GM21619 (cell line): ENCODE data around the gene DRC3.
"Not testable (repeated sequence)": the region's sequence is repeated elsewhere in the genome, so short reads cannot be mapped to it uniquely, and the experiment has no call there.

Source experiments
- ATAC-seq: cut with Tn5 transposase; IDR thresholded peaks from one replicate; pipeline ENCODE4 v1.9.1; 2021; ENCODE audit not compliant: unreplicated experiment

DRC3 gene

DNA sequence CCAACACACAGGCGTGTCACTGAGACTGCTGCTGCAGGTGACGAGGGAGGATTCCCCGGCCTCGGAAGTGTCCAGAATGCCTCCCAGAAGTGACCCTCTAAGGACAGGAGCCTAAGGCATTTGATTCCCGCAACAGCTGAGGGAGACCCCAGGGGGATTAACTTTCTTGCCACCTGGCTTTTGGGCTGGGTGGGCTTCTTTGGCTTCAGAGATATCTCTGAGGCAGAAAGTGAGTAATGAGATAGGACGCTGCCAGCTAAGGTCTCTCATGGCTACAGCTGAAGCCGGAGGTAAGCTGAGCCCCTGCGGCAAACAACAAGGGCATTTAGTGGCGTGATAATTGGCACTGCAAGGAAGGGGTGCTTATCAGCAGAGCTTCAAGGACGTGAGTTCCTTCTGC lies 17.0 kb downstream of the DRC3 start:
- ATAC-seq: no peak

DNA sequence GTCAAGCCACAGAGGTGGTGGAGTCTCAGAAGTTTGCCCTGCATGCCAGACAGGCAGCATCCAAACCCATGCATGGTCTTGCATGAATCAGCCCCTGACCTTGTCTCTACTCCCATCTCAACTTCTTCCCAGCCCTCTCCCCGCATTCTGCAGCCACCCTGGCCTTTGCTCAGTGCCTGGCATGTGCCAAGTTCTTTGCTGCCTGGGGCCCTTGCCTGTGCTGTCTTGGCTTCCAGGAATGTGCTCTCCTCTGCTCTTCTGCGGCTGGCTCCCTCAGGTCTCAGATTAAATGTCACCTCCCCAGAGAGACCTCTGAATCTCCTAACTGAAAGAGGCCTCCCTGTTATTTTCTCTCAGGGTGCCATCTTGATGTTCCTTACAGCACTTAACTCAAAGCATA lies 17.6 kb downstream of the DRC3 start:
- no peak for ATAC-seq

DNA sequence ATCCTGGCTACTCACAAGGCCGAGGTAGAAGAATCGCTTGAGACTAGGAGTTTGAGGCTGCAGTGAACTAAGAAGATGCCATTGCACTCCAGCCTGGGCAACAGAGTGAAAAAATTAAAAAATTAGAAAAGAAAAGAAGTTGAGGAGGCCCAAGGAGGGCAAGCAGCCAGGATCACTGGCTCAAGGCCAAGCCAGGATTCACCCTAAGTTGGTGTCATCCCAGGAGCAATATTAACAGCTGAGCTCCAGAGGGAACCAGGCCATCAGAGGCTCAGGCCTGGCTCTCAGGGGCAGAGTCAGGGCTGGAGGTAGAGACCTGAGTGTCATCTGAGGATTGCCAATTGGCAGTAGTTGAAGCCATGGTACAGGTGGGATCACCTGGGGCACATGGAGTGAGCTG lies 20.7 kb downstream of the DRC3 start:
- ATAC-seq: no peak

DNA sequence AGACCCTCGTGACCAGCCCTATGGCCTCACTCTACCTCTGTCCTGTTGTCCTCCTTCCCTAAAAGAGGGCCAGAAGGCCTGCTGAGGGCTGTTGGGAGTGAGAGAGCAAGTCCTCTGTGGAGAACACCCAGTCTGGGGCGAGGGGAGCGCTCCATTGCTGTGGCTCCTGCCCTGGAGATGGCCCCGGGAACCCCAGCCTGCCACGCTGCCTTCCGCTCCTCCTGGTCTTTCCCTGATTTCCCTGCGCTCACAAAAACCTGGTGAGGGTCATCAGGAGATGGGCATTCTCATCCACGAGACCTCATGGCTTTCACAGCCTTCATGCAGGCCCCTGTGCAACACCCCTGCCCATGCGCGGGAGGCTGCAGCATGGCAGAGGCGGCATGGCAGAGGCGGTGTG lies 21.2 kb downstream of the DRC3 start:
- no peak for ATAC-seq

DNA sequence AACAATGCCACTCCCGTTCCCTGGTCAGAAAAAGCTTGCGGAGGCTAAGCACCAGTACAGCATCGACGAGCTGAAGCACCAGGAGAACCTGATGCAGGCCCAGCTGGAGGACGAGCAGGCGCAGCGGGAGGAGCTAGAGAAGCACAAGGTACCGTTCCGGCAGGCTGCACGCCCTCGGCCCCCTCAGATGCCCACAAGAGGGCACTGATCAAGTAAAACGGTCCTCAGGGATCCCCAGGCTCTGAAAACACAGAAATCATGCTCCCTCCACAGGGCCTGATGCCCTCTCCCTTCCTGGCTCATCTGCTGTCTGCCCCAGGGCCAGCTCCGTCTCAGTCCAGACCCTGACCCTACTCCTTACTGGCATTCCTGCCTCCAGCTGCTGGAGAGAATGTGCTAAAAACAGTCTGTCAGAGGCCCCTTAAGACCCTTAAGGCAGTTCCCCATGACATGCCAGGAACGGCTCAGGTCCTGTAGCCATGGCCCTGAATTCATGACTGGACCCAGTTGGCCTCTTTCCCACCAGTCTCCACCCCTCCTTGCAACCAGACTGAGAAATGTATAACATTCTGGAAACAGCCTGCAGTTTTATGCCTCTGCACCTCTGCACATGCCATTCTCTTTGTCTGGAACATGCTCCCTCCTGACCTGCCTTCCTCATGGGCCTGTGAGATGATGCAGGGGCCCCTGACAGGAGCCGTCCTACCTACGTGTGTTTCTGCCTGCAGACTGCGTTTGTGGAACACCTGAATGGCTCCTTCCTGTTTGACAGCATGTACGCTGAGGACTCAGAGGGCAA lies 21.8 kb downstream of the DRC3 start:
- ATAC-seq: no peak

DNA sequence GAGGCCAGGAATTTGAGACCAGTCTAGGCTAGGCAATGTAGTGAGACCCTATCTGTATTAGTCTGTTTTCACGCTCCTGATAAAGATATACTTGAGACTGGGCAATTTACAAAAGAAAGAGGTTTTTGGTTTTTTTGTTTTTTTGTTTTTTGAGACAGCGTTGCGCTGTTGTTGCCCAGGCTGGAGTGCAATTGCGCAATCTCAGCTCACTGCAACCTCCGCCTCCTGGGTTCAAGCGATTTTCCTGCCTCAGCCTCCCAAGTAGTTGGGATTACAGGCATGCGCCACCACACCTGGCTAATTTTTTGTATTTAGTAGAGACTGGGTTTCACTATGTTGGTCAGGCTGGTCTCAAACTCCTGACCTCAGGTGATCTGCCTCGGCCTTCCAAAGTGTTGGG lies 23.2 kb downstream of the DRC3 start:
- not testable (repeated sequence) for ATAC-seq

DNA sequence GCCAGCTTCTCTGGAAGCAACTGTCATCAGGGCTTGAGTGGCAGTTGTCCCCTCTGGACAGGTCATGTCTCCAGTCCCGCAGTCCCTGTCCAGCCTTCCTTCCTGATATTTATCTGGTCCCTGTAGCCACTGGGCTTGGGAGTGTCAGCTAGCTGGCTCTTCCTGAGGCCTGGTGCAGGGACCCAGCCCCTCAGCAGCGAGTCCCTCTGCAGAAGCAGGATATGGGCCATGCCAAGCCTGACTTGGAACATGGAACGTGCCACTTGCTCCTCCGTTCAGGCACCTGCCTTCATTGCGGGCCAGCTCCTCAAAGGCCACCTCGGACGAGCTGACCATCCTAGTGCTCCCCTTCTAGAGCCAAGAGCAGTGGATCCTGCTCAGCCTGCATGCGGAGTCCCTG lies 26.3 kb downstream of the DRC3 start:
- no peak for ATAC-seq

DNA sequence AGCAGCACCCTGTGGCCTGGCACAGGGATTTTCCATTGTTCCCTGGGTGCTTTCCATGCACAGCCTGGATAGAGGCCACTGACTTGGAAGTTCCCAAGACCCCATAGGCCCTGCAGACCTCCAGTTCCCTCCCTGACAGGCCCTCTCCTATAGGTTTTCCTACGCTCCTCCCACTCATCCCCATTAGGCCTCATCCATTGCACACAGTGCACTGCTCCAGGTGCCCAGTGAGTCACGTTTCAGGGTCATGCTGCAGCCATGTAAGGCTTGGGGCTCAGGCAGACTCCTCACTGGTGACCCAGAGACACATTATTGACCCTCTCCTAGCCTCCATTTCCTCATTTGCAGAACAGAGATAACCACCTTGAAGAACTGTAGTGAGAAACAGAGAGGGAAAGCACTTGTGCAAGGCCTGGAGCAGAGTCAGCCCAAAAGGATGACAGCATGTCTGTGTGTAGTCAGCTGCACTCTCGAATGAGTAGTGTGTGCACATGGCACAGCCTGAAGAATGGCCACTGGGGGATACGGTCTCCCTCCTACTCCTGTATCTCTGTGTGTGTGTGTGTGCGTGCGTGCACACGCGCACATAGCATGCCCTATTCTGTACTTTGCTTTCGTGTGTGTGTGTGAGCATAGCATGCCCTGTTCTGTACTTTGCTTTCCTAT lies 26.8 kb downstream of the DRC3 start:
- no peak for ATAC-seq

DNA sequence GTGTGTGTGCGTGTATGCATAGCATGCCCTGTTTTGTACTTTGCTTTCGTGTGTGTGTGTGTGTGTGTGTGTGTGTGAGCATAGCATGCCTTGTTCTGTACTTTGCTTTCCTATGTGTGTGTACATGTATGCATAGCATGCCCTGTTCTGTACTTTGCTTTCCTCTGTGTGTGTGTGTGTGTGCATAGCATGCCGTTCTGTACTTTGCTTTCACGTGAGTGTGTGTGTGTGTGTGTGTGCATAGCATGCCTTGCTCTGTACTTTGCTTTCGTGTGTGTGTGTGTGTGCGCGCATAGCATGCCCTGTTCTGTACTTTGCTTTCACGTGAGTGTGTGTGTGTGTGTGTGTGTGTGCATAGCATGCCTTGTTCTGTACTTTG lies 27.4 kb downstream of the DRC3 start:
- no peak for ATAC-seq

DNA sequence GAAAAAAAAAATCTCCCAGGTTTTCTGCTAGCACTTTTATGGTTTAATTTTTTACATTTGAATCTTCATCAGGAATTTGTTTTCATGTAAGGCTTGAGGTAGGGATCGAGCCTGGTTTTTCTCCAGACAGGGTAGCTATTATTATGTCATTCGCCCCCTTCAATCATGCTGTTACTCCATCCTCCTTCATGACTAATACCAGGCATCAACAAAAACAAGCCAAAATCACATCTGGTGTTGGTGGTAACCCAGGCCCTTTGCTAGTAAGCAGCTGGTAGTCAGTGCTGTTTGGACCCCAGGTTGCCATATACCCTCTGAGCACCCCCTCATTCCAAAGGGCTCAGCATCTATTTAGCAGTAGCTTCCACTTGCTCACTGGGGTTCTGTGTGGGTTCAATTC lies 29.5 kb downstream of the DRC3 start:
- no peak for ATAC-seq

DNA sequence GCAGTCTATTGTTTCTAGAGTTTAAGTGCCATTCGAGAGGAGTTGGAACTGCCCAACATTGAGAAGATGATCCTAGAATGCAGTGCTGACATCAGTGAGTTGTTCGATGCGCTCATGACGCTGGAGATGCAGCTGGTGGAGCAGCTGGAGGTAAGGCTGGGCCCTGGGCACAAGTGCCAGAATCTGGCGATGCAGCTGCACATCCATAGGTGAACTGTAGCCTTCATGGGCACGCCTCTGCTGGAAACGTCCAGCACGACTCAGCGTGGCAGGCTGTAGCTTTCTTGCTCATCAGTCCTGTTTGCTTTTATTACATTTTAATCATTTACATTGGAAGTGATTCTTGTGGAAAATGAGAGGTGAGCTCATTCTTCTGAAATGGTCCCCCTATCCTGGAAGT lies 31.7 kb downstream of the DRC3 start:
- no peak for ATAC-seq

DNA sequence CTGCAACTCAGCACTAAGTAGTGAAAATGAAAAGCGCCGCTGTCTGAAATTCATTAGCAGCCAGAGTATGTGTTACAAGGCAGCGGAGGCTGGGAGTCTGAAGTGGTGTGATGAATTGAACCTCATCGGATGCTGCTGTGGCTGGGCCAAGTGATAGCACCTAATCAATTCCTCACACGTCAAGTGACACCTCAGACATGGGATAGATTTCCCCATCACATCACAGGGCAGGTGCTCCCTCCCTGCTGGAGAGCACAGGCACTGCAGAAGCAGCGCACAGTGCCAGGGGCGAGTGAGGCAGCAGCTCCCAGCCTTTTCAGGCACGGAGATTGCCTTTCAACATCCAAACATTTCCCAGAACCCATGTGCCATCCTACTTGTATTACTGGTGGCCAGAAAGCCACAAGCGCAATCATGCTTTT lies 32.2 kb downstream of the DRC3 start:
- no peak for ATAC-seq

DNA sequence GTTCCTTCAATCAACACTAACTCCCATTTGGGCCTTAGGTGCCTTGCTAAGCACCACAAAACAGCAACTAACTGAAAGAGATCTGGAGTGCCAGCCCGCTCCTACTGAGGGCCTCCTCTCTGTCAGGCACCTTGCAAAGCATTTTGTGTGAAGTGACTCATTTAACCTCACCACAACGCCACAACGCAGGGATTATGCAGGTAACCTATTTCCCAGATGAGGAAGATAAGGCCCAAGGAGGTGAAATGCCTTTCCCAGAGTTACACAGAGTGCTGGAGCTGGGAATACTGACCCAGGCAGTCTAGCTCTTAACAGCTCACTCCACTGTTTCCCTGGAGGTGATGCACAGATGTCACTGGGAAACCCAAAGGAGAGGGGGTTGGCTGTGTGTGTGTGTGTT lies 32.8 kb downstream of the DRC3 start:
- ATAC-seq: no peak

DNA sequence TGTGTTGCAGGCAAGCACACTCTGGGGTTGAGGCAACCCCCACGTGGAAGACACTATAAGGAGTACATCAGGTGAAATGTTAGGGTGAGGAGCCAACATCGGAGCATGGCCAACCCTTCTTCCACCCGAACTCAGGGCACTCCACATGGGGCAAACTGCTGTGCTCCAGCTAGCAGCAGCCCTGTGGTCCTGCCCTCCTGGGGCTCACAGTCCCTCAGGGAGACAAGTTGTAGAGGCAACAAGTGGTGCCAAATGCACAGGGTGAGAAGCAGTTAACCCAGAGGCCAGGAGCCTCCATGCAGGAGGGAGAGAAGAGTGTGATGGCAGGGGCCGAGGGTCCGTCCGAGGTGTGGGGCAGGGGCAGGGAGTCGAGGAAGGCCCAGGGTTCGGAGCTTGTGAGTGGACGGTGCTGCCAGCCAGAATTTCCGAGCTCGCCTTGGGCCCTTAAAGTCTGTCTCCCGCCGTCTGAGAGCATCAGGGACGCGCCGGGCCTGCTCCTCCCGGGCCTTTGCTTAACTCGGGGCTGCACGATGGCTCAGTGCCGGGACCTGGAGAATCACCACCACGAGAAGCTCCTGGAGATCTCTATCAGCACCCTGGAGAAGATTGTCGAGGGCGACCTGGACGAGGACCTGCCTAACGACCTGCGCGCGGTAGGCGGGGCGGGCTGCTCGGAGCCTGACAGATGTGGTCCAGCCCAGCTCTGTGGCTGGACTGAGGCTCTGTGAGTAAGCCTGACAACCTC lies 34.0 kb downstream of the DRC3 start:
- ATAC-seq: no peak

DNA sequence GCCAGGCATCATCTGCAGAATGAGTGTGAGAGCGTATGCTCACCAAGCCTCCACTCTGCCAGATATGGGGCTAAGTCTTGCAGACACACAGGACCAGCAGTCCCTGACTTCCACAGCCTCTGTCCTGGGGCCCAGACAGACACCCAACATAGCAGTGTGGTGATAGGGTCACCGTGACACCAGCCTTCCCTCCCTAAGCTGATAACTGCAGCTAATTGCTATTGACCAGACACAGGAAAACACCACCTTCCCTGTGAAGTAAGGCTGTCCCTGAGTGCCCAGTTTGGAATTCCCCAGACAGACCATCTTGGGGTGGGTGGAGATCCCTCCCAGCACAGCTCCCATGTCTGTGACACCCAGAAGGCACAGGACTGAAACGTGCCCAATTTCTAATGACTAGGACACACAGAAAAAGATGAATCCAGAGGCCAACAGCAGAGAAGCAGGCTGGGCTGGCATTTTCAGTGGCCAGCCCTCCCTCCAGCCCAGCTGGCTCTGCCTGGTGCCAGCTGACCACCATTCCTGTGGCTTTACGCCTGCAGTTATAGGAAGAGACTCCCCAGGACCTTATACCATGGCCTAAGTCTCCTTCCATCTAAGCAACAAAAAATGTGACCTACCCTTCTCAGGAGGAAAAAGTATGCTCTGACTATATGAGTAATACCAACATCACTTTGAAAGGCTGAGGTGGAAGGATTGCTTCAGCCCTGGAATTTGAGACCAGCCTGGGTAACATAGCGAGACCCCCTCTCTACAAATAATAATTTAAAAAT lies 36.0 kb downstream of the DRC3 start:
- ATAC-seq: no peak

DNA sequence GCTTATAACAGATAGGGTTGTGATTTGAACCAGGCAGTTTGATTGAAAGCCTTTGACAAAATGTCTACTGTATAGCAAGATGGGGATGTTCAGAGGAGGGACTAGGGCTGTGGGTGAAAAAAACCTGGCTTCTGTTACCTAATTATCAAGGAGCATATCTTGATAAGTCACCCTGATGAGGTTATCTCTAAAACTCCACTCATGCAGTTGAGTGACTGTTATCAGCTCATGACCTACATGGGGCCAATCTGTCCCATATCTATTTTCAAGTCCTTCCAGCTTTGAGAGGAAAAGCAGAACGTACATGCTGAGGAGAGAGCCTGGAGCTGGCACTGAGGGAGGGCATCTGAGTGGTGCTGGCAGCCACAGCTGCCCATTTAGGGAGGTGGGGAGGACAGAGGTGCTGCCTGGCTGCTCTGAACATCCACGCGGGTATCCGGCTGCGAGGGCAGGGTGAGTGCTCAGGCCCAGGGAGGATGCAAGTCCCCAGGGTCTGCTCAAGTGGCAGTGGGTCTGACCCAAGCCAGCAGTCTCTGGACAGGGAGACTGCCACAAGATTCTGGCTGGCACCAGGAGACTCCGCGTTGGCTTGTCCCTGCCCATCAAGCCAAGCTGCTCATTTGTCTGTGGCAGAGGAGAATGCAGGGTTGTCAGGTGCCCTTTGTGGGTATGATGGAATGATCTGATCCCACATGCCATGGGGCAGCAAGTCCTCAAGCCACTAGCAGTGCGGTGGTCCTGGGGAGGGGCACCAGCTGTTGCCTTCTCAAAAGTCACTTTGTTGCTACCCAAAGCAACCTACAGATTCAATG lies 37.2 kb downstream of the DRC3 start:
- ATAC-seq: no peak

DNA sequence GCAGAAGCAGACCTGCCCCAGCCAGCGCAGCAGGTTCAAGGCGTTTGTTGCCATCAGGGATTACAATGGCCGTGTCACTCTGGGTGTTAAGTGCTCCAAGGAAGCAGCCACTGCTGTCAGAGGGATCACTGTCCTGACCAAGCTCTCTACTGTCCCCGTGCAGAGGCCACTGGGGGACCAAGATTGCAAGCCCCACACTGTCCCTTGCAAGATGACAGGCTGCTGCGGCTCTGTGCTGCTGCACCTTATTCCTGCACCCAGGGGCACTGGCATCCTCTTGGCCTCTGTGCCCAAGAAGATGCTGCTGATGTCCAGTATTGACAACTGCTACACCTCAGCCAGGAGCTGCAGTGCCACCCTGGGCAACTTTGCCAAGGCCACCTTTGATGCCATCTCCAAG lies 38.6 kb downstream of the DRC3 start:
- ATAC-seq: no peak

DNA sequence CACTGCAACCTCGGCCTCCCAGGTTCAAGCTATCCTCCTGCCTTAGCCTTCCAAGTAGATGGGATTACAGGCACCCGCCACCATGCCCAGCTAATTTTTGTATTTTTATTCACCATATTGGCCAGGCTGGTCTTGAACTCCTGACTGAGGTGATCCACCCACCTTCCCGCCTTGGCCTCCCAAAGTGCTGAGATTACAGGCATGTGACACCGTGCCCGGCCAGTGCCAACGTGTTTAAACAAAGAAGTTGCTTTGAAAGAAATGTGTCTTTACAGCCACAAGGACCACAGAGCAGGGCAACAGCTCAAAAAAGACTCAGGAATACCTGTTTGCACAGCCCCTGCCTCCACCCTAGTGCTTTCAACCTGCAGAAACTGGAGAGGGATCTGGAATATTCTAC lies 41.3 kb downstream of the DRC3 start:
- no peak for ATAC-seq

DNA sequence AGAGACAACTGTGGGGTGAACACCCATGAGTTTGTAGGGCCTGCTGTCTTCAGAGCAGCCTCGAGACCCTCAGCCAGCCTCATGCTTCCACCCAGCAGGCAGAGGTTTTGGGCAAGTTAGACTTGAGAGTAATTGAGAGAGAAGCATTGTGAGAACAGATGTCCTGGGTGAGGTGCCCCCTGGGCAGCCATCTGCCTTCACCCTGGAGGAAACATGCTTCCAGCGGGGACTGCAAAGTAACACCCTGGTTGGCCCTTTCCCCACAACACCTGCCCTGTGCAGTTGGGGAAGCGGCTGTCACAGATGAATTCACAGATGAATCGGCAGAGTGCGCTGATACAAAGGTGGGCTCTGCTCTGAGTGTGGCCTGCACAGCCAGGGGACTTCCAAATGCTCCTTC lies 42.9 kb downstream of the DRC3 start:
- no peak for ATAC-seq

DNA sequence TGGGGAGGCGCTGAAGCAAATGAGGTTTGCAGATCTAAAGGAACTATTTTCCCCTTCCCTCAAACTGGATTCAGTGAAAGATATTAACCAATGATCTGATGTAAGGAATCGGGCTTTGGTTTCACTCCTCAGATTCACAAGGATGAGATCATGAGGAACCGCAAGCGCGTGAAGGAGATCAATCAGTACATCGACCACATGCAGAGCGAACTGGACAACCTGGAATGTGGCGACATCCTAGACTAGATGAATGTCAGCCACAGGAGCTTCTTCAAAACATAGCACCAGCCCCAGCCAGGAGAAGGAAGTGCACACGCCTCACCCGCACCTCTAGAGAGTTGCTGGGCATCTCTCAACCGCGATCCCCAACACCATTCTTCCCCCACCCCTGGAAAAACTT lies 43.8 kb downstream of the DRC3 start:
- ATAC-seq: no peak

DNA sequence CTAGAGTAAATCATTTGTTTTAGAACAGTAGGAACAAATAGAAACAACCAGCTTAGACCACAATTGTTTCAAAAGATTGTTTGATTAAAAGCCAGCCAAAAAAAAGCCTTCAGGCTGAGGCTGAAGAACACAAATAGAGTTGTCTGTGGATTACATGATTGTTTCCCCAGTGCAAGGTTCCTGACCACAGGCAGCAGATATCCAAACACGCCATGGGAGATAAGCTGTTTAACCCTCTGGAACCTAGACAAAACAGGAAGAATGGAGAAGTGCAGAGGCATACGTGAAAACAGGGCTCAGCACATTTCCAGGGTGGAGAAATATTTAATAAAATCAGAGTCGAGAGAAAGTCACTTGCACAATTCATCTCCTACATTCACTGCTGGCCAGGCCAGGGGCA lies 45.3 kb downstream of the DRC3 start:
- ATAC-seq: no peak
